ENCODE results near the gene ZNF776.
"Not testable (repeated sequence)": the region's sequence is repeated elsewhere in the genome, so short reads cannot be mapped to it uniquely, and the experiment has no call there.

Gene ZNF776

GRCh38 chr19:57746580-57747471, at the start of gene ZNF776:
ZNF776 (plus strand) TSS chr19:57746815; CDS start chr19:57747059, 244 bp downstream.
- DNase-seq = peak; percentile 82

- DNase-seq = no peak
Observed at GRCh38 chr19:57701625-57702024, 45.0 kb upstream of the ZNF776 start.

- DNase-seq = no peak
Observed at GRCh38 chr19:57706346-57706745, 40.3 kb upstream of the ZNF776 start.

DNA sequence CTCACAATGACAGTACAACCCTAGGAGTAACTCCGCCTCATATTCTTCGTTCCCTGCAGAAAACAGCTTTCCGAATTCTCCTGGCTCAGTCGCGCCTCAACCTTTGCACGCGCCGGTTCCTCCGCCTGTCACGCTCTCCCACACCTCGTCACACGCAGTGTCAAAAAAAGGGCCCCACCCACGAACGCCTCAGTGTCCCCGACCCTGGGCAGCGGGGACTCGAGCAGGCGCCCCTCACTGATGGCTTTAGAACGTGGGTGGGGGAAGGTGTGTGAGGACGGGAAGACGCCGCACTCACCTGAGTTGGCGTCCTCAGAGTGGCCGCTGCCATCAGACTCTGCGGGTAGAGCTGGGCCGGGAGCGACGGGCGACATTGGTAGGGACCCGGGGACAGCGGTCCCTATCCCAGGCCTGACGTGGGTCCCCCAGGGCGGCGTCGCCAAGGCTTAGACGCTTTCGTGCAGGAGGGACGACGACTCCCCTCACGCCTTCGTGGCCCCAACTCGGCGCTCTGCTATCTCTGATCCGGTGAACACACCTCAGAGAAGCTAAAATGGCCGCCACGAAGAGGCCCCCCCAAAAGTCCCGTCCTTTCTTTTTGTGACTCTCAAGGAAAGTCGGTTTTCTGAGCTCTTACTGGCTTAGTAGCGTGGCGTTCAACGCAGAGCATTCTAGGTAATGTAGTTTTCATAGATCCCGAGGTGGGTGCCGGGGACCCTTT, 37.8 kb upstream of the ZNF776 start, which contains the start of gene ZNF154:
Gene ZNF154 (minus strand): TSS at position 564 of the 721 bp plus-strand sequence. CDS start 233 bp downstream, at position 331.
- no peak for DNase-seq

DNA sequence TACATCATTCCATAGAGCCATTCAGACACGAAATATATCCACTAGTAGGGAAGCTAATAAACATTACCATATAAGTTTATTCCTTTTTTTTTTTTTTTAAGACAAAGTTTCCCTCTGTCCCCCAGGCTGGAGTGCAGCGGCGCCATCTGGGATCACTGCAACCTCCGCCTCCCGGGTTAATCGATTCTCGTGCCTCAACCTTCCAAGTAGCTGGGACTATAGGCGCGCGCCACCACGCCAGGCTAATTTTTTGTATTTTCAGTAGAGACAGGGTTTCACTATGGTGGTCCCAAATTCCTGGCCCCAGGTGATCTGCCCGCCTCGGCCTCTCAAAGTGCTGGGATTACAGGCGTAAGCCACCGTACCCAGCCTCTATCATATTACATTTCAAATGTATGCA, 37.0 kb upstream of the ZNF776 start:
- DNase-seq = no peak

DNA sequence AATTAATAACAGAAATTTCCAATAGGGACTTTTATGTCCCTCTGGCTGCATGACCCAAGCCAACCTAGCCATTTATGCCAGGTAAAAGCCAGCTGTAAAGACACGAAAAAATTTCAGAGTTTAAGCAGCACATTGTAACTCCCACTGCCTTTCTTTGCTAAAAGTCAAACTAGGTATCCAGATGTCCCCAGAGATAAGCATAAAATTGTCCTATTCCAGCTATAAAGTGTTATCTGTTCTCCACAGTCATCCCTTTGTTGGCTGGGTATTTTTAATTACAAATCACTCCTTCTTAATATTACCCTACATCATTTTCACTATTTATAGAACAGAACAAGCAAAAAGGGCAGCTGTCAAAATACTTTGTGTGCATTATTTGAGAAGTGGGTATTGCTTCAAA, 34.4 kb upstream of the ZNF776 start:
- no peak for DNase-seq

DNA sequence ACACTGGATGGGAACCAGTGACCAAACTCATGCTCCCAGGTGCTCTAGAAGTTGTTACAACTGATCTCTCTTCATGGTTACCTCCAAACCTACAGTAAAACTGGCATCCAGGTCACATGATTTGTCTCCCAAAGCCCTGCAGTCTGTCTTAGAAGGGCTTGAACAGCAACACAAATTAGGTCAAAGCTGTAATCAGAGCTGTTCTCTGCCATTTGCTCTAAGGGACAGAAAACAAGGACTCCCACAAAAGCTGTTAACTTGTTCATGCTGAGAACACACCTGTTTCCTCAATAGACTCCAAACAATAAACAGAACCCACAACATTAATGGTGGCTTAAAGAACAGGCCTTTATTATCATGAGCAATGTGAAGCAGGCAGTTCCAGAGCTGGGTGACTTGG, 27.2 kb upstream of the ZNF776 start:
- DNase-seq = no peak

GRCh38 chr19:57719901-57720519, 26.6 kb upstream of the ZNF776 start:
- no peak for DNase-seq

DNA sequence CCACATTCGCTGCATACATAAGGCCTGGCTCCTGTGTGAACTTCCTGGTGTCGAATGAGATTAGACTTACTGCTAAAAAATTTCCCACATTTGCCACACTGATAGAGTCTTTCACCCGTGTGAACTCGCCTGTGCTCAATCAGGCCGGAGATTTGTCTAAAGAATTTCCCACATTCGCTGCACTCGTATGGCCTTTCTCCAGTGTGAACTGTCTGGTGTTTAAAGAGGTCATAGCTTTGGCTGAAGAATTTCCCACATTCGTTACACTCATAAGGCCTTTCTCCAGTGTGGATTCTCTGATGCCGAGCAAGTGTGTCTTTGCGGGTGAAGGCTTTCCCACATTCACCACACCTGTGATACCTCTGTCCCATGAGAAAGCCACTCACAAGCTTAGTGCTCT, 25.7 kb upstream of the ZNF776 start:
- no peak for DNase-seq

DNA sequence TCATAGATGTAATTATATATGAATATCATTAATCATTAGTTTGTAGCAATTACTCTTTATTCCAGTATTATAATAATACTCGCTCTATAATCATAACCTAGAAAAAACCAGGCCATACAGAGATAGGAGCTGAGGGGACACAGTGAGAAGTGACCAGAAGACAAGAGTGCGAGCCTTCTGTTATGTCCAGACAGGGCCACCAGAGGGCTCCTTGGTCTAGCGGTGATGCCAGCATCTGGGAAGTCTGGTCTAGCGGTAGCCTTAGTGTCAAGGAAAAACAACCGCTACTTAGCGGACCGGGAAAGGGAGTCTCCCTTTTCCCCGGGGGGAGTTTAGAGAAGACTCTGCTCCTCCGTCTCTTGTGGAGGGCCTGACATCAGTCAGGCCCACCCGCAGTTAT, 8.3 kb upstream of the ZNF776 start:
- DNase-seq = not testable (repeated sequence)

DNA sequence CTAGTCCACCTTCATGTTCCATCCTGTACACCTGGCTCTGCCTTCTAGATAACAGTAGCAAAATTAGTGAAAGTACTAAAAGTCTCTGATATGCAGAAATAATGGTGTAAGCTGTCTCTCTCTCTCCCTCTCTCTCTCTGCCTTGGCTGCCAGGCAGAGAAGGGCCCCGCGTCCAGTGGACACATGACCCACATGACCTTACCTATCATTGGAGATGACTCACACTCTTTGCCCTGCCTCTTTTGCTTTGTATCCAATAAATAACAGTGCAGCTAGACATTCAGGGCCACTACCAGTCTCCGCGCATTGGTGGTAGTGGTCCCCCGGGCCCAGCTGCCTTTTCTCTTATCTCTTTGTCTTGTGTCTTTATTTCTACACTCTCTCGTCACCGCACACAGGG, 7.8 kb upstream of the ZNF776 start:
- not testable (repeated sequence) for DNase-seq

- no peak for DNase-seq
Observed at GRCh38 chr19:57747472-57747807, 825 bp downstream of the ZNF776 start.

DNA sequence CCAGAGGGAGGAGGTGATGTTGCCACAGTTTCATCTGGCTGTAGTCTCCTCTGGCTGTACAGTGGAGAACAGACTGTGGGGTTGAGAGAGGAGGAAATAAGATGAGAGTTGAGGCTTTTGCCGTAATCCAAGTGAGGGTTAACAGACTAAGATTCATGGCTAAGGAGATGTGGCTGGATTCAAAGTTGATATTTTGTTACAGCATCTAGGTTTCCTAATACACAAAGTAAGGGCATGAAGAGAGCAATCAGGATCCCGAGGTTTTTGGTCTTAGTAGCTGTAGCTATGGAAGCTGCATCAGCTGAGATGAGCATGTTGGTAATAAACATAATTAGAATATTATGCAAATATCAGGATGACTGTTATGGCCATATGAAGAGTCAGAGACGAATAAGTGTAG, 1.4 kb downstream of the ZNF776 start:
- DNase-seq = no peak

GRCh38 chr19:57754091-57754673, 7.6 kb downstream of the ZNF776 start:
- DNase-seq = no peak

- DNase-seq = no peak
Observed at GRCh38 chr19:57755031-57755430, 8.4 kb downstream of the ZNF776 start.

GRCh38 chr19:57757941-57758340, 11.3 kb downstream of the ZNF776 start:
- DNase-seq = no peak

DNA sequence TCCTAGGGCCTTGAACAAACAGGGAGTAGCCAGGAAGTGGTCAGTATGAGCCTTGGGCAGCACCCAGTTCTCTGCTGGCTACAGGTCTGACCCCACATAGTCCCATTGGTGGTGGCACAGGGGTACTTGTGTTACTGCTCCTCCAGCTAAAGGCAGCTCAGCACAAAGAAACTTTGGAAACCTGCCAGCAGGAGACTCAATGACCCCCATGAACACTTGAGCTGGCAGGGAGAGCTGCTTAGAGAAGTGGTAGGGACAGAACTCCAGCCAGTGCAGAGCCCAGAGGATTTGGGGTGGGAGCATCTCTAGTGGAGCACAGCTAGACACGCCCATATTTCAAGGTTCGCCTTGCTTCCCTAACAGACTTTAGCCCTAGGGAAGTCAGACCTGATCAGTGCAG, 12.5 kb downstream of the ZNF776 start:
- DNase-seq = no peak

DNA sequence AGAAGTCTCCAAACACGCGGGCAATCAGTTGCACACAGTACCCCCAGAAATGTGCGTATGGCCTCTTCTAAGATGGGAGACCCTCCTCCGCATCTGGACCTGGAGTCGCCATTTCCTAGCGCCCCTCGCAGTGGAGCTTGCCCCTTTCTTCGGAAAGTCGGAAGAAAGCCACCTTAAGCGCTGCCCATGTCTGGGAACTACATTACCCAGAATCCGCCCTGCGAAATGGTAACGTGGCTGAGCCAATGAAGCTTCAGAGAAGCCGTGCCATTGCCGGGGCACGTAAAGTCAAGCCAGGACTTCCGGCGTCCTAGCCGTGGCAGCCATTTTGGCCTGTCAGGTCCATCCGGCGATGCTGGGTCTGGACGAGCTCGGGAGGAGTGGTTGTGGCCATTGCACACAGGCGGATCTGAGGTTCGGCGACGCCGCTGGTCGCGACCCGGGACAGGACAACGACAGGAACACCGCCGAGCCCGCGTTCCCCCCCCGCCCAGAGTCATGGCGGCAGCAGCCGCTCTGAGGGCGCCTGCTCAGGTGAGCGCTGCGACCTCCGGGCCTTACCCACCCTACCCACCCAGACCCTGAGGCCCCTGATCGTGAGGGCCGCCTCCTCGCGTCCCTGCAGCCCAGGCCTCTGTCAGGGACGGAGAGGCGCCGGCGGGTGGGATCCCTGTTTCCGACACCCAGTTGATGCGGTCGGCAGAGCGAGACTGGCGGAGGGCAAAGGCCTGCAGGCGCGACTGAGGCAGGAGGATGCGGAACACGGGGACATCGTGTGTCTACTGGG, 22.9 kb downstream of the ZNF776 start, which contains the start of gene ZNF586:
Gene ZNF586 (plus strand): TSS at position 332 of the 787 bp plus-strand sequence. CDS start 167 bp downstream, at position 499.
- peak; percentile 67 for DNase-seq

DNA sequence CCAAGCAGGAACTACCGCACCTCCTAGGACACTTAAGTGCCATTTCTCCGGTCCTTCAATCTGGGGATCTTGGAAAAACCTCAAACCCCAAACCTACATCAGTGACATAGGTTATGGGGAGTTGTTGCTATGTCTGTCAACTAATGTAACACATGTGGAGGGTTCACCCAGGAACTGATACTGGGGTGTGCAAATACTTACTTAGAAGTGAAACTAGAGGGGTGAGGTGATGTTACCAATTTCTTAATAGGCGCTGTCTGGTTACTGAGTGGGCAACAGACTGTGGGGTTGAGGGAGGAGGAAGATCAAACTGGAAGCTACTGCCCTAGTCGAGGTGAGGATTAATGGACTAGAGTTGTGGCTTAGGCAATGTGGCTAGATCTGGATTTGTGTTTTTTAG, 24.8 kb downstream of the ZNF776 start:
- DNase-seq = no peak

GRCh38 chr19:57773488-57773887, 26.9 kb downstream of the ZNF776 start:
- DNase-seq = no peak

- DNase-seq = no peak
Observed at GRCh38 chr19:57776764-57777296, 30.2 kb downstream of the ZNF776 start.

DNA sequence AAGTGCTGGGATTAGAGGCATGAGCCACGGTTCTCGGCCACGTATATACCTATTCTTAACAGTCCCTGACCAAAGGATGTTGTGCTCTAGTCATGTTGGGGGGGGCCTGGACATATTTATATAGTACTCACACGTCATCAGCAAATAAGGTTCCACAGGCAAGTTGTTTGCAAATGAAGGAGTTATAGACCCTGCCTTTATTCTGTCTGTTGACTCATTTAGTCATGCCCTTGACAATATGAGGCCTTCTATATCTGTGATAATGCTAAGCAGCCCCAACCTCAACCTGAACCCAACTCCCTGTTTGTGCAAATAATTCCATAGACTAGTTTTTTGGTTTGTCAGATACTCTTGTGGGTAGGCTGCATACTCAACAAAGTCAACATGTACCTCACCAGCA, 31.7 kb downstream of the ZNF776 start:
- no peak for DNase-seq

All from NCI-H446 treated with DMSO at 0.1 percent for 48 hours (cell line).